SHP77 treated with DMSO at 0.1 percent for 48 hours (cell line): Measurements from ENCODE around the gene VPS26B.
A peak's percentile ranks its signal among the peaks of the same experiment; 100 is the strongest.
"Not testable (repeated sequence)": the region's sequence is repeated elsewhere in the genome, so short reads cannot be mapped to it uniquely, and the experiment has no call there.

Experiments
- DNase-seq: peaks from one replicate; lab custom pipeline; 2025; lab: John Stamatoyannopoulos, UW

The VPS26B gene

DNA sequence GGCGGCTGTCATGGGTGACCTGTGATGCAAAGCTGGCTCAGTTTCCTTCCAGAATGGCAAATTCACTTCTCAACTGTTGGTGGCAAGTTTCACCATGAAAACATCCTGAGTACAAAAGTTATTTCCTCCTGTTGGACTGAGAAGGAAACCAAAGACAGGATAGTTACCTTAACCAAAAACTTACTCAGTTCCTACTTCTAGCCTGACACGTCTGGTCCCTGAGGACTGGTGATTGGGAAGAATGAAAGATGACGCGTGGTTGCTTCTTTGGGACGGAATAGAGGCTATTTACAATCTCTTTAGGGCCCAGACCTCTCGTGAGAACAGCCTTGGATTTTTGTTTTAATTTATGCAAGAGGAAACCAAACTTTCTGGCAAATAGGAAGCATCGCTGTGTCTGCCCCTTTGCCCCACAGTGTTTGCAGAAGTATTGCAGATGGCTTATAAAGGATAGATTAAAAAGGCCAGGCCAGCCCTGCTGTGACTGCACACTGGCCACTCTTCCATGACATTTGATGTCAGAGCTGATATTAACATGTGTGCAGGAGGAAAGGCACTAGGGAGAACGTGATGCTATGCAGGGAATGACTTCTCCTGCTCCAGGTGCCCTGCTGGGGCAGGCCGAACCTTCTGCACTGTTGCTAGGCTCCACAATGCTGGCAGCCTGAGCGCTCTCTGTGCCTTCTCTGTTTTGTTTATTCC is 7.6 kb downstream of the VPS26B start:
- no peak for DNase-seq

DNA sequence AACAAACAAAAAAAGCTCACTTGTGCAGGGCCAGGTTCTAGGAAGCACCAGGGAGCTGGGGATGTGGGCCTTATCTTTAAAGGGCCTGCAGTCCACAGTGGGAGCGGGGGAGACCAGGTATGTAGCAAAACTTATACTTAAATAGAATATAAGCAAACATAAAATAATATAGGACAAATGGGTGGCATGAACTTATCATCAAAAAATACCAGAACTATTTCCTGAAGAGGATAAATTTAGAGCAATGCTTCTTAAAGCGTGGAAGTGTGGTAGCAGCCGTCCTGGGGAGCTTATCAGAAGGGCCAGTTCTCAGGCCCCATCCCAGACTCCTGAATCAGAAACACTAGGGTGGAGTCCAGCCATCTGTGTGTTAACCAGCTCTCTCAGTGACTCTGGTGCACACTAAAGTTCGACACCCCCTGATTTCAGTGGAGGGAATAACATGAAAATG is 9.3 kb downstream of the VPS26B start:
- DNase-seq = no peak

DNA sequence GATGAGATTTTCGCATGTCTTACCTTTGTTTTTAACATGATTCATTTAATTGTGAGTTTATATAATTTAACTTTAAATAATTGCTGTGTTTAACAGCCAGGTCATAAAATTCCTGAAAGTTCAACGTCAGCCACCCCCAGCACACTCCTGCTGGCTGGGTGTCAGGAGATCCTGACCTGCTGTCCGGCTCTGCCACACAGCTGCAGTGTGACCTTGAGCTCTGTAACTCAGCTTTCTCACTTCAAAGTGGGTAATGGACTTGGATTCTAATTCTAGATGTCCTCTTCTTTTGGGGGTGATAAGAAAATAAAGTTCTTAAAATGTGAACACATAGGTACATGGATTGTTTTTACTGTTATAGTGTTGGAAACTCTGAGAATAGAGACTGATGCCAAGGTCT is 10.9 kb downstream of the VPS26B start:
- no peak for DNase-seq

DNA sequence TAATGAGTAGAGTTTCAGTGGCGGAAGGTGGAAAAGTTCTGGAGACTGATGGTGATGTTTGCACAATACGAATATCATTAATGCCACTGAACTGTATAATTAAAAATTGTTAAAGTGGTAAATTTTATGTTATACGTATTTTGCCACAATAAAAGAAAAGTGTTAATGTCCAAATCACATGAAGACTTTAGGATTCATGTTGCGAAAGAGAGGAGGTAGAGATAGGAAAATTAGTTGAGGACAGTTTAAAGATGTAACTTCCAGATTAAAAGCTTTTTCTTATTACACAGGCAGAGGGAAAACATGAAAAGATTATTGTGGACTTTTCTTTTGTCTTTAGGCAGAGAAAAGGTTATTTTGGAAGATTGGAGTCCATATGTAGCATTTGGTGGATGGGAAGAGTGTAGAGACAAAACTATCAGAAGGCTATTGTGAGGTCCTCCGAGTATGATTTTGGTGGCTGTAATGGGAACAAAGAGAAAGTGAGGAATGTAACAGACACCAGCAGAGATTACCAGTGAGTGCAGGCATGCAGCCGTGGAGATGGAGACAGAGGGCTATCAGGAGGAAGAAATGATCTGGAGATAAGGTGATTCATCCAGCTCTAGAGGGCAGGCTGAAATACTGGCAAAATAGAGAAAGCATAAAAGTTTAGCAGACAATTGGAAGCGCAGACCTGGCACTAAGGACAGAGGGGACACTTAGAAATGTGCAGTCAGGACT is 12.5 kb downstream of the VPS26B start:
- DNase-seq = no peak

DNA sequence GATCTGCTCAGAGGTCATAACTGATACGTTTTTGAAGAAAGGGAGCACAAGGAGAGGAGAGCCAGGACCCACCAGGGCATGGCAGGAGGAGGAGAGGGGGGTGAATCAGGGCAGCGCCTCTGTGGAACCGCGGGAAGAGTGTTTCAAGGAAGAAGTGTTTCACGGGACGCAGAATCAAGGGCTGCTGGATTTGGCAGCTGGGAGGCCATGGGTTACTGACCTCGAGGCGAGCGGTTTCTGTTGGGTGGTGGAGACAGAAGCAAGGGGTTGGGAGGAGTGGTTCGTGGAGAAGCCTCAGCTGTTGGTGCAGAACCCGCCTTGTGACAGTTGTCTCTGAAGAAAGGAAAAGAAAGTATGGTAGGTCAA is 13.1 kb downstream of the VPS26B start:
- DNase-seq = no peak

DNA sequence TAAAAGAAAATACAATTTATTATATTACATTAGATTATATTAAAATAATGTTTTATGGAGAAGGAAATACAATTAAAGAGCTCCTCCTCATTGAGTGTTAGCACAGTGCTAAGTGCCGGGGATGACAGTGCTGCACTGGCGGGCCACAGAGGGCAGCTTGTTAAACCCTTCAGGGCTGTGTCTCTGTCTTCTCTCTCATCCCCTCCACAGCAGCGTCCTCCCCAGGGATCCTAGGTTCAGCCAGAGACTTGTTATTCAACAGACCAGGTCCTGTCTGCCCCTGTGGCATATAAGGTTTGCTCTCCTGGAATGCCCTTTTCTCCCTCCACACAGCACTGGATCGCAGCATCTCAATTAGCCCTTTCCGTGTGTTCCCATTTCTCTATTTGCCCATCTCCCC is 14.5 kb downstream of the VPS26B start:
- DNase-seq = no peak

DNA sequence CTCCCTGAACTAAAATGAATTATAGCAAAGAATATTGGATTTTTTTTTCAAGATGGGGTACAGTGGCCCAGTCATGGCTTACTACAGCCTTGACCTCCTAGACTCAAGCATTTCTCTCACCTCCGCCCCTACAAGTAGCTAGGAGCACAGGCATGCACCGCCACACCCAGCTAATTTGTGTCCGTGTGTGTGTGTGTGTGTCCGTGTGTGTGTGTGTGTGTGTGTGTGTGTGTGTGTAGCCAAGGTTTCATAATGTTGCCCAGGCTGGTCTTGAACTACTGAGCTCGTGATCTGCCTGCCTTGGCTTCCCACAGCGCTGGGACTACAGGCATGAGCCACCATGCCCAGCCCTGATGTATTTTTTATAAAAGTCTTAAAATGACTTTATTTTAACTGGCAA is 16.1 kb downstream of the VPS26B start:
- DNase-seq = no peak

DNA sequence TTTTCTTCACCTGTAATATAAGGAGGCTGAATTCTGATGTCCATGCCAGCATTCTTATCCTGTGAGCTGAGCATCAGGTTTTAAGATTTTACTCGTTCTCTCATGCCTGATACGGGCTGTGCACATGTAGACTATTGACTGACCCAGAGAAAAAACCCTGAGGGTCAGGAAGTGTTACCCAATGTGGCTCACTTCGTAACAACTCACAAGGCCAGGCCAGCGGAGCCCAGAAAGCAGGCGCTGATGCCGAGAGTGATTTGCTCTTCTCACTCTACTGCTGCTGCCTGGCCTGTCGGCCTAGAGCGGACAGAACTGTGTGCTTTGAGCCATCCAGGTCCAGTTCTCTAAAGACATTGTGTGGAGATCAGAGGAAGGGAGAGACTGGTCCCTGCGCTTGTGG is 17.9 kb downstream of the VPS26B start:
- DNase-seq = no peak

DNA sequence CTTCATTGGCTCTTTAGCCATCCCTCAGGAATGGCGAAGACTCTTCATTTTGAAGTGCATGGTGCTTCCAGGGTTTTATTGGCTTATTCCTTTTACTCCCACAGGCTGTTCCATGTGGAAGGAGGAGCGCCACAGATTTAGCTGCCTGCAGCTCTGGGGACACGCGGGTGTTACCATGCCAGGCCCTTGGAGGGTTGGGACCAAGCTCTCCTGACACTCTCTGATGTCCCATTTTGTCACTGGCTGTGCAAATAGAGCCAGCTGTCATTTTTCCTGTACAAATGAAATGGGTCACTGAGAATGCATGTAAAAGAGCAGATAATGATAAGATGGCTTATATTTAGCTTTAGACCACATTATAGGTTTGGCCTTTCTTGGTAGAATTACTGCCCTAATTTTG is 19.4 kb downstream of the VPS26B start:
- no peak for DNase-seq

DNA sequence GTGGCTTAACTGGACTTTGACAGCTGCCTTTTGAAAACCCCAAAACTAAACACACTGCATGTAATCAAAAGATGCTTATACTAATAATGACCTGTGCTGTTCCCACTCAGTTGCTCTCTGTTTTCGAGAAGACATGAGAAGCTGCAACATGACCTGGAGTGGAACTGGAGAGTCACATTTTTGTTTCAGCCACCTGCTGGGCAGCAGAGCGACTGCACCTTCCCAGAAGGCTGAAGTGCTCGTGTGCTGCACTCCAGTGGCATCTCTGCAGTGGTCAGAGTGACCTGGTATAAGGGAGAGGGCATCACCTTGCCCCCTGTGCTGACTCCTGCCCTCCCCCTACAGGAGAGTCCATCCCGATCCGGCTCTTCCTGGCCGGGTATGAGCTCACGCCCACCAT is 20.1 kb downstream of the VPS26B start:
- no peak for DNase-seq

DNA sequence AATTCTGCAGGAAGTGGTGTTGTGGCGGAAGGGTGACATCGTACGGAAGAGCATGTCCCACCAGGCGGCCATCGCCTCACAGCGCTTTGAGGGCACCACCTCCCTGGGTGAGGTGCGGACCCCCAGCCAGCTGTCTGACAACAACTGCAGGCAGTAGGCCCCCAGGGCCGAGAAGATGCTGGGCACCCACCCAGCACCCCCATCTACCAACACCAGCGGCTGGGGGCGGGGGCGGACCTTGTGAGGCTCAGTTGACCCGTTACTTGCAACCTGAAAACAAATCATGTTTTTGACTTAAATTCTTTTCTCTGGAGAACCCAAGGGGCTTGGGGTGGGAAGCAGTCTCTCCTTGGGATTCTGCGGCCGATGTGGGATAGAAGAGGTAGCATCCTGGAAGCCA is 21.0 kb downstream of the VPS26B start:
- DNase-seq = no peak

DNA sequence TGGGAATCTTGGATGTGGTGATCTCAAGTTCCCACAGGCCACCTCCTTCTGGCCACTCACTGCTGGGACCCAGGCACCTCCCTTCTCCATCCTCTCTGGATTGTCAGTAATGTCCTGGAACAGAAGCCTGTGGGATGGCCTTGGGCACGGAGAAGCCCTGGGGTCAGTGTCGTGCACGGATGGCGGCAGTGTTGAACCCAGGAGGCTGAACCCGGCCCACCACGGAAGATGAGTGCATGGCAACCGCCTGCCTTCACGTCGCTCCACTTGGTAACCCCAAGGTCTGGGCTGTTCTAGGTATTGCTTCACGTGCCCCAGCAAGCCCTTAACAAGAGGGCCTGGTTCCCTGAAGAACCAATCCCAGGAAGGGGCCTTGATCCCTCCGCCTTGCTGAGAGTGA is 21.6 kb downstream of the VPS26B start:
- DNase-seq = no peak

DNA sequence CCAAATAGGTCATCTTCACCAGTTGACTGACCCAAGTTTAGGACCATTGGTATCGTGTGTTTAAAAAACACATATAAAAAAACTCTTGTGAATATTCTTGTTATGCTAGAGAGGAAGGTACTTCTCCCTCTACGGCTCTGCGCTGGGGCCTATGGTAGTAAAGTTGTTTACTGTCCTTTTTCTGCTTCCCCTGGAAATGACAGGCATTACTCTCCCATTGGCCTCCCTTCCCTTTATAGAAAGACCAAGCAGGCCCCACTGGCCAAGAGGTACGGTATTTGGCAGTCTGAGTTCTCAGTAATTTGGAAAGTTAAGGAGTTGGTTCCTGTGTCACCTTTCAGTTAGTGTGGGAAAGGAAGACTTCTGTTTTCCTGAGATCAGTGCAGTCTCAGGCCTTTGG is 22.2 kb downstream of the VPS26B start:
- no peak for DNase-seq

DNA sequence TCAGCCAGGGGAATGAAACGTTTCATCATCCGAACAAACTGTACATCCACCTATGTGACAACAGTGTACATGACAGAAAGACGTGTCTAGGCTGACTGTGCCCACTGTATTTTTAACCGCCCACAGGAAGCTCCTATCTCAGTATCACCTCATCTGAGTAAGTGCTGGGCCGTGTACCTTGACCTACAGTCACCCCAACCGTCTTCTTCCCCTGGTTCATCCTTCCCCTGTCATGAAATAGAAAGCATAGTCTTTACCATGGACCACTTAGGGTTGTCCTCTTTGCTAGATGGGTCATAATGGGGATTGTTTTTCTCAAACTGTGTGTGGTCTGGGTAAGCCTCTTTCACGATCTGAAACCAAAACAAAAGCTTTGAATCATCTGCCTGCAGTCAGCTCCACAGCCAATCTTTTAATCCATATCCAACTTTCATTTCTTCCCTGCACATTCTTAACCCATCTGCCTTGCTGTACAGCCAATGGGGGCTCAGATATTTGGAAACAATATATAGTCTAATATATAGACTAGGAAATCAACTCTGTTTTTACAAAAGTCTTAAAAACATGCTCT is 24.5 kb downstream of the VPS26B start:
- DNase-seq = no peak

DNA sequence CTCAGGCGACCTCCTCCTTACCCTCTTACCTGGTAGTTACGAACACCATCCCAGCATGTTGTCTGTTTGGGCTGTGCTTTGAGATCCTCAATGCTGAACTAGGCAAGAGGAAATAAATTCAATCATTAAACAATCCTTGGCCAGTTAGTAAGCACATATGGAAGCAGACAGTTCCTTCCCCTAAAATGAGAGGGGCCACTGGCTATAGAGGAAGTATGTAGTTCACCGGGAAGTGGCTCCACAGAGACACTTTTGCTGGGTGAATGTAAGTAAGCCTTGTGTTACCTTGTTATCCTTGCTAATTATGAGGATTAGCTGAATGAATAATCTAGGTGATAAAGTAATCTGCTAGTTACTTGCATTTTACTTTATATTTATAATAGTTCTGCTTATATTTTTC is 25.8 kb downstream of the VPS26B start:
- no peak for DNase-seq

DNA sequence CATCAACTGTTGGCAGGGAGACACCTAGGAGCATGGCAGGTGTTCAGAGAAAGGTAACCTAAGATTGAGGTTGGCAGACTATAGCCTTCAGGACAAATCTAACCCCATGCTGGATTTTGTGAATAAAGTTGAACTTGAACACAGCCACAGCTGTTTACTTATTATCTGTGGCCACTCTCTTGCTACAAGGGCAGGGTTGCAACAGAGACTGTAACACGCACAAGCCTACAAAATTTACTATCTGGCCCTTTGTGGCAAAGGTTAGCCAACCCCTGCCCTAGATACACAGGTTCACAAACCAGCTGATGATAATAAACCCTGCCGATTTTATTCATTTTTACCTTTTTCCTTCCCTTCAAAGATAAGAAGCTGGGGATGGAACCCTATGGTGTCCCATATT is 26.2 kb downstream of the VPS26B start:
- no peak for DNase-seq

DNA sequence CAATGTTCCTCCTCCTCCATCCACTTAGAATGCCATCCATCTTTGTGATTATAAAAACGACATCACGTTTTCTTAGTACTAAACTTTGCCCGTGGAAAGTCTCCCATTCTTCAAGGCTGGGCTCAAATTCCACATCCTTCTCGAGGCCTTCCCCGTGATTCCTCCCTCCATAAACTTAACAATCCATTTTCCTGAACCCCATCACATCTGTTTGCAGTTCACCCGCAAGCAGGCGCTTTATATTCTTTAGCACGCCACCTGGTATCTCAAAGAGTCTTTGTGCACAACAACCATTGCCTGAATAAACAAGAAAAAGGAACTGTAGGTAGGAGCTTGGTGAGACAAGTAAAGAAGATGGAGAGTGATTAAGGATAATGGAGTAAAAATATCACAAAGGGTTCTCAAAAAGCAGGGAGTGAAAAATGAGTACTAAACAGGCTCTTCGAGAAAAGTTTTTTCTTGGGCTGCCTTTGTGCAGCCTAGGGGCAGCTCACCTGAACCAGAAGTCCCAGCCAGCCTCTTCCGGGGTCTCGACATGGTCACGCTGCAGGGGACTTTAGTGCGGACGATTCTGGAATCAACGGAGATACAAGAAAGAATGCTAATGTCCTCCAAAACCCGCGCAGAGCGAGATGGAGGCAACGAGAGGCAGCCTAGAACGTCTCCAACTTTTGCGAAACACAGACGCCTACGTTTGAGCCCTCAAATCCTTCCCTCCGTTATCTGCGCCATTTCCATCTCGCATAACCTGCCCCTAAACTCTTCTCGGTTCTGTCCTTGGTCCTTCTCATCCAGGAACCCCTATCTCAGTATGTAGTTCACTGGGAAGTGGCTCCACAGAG is 28.1 kb downstream of the VPS26B start:
- no peak for DNase-seq

DNA sequence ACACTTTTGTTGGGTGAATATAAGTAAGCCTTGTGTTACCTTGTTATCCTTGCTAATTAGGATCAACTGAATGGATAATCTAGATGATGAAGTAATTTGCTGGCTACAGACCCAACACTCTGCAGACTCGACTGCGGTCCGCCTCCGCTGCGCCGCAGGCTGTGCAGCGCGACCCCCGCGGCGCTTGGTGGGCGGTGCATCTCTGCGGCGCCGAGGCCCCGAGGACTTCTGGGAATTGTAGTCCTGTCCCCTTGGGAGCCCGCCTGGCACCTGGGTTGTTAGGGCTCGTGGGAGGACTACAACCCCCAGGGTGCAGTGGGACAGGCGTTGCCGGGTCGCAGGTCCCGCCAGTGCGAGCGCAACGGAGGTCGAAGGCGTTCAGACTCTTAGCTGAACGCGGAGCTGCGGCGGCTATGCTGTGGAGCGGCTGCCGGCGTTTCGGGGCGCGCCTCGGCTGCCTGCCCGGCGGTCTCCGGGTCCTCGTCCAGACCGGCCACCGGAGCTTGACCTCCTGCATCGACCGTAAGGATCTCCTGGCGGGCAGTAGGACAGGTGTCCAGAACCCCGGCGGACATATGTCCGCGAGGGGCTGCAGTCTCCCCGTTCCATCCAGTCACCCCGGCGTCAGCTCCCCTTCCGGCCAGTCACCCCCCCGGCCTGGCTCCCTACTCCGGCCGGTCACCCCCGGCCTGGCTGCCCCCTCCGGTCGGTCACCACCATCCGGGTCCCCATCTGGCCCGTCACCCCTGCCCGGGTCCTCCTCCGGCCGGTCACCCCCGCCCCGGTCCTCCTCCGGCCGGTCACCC is 28.9 kb downstream of the VPS26B start, which contains the start of the genes ACAD8 and THYN1:
Gene ACAD8 (plus strand): TSS at position 381 of the 806 bp plus-strand sequence. CDS start 33 bp downstream, at position 414.
Gene THYN1 (minus strand): TSS at position 165 of the 806 bp plus-strand sequence. CDS start 470 bp downstream, outside the sequence.
- peak; percentile 90 for DNase-seq

DNA sequence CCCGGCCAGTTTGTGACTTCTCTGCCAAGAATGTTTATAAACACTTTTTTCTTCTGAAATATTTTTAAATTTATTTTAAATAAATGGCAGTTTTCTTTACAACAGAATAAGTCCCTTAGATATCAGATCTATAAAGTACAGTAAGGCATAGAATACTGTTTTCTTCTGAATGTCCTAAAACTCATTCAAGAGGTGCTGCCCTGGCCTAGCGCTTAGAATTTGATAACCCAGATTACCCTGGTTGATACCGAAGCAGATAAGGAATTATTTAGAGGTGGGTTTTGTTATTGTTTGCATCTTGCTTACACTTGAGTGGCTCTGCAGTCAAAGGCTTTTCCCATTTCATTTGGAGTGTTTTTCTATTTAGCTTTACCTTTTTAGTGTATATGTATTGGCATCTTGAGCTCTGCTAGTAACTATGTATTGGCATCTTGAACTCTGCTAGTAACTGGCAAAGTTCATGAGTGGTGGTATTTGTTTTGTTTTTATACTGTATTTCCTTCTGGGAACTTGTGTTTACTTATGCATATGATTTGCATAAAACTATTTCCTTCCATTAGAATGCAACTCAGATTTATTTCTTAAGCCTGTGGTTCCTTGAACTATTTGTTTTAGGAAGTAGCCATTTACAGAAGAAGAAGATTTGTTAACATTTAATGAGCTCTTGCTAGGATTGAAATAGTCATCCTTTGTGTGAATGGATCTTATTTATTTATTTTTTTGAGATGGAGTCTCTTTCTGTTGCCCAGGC is 30.1 kb downstream of the VPS26B start:
- DNase-seq = no peak

DNA sequence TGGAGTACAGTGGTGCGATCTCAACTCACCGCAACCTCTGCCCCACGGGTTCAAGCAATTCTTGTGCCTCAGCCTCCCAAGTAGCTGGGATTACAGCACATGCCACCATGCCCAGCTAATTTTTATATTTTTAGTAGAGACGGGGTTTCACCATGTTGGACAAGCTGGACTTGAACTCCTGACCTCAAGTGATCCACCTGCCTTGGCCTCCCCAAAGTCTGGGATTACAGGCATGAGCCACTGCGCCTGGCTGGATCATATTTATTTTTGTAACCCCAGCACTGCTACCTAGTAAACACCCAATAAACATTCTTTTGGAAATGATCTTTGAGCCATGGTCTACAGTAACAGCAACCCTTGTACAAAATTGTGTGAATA is 30.7 kb downstream of the VPS26B start:
- not testable (repeated sequence) for DNase-seq

DNA sequence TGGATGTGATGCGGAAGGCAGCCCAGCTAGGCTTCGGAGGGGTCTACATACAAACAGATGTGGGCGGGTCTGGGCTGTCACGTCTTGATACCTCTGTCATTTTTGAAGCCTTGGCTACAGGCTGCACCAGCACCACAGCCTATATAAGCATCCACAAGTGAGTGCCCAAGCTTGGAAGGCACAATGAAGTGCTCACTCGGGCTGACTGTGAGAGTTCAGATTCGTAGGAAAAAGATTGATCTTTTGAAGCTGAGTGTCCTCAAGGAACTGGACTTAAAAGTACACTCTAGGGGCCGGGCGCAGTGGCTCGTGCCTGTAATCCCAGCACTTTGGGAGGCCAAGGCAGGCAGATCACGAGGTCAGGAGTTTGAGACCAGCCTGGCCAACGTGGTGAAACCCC is 32.6 kb downstream of the VPS26B start:
- no peak for DNase-seq
